CD4-positive, CD25-positive, alpha-beta regulatory T cell (primary cell): Measurements from ENCODE around the gene NR2F1-AS1. TPM values are rescaled to one million over a fixed set of nuclear protein-coding genes. Genes with fewer than 3 reads are reported as not detected.
"Not testable (repeated sequence)": the region's sequence is repeated elsewhere in the genome, so short reads cannot be mapped to it uniquely, and the experiment has no call there.

Source experiments
- ATAC-seq, 2 donors: fragments of 150-1000 bp; cut with Tn5 transposase; one replicate each; pipeline ENCODE4 v1.10.0; 2021; ENCODE audit warnings: low read depth in 2 of 2, moderate number of reproducible peaks in 2 of 2, moderate library complexity in 1 of 2
- DNase-seq, 3 donors: peaks; one replicate each; pipeline versions ENCODE4 v3.0.0 to v3.0.0-alpha.2; 2012 to 2022; ENCODE audit warnings: mixed read lengths in 1 of 3
- H3K27ac ChIP-seq: one replicate; pipeline ENCODE4 v1.7.0; 2013; ENCODE audit warnings: mild to moderate bottlenecking, low read length; ENCODE audit not compliant: insufficient read depth, poor library complexity, severe bottlenecking
- H3K27me3 ChIP-seq: one replicate; pipeline ENCODE4 v1.7.0; 2013; ENCODE audit warnings: low read length; ENCODE audit not compliant: control insufficient read depth, insufficient read depth
- H3K36me3 ChIP-seq: one replicate; pipeline ENCODE4 v1.7.0; 2013; ENCODE audit warnings: mild to moderate bottlenecking, low read length, moderate library complexity; ENCODE audit not compliant: control insufficient read depth, insufficient read depth
- H3K4me1 ChIP-seq: 2 replicates; pipeline ENCODE4 v1.7.0; 2013; ENCODE audit warnings: mild to moderate bottlenecking, low read length; ENCODE audit not compliant: insufficient read depth, control insufficient read depth, poor library complexity, severe bottlenecking
- H3K4me3 ChIP-seq: one replicate; pipeline ENCODE4 v1.7.0; 2013; ENCODE audit warnings: low read depth, mild to moderate bottlenecking, low read length, moderate library complexity
- H3K9me3 ChIP-seq, 2 experiments: 1 replicate in 1 of 2; 2 replicates in 1 of 2; pipeline ENCODE4 v1.7.0; 2013; ENCODE audit warnings: low read length in 2 of 2, mild to moderate bottlenecking in 1 of 2, moderate library complexity in 1 of 2; ENCODE audit not compliant: control insufficient read depth in 2 of 2
- H3K27ac Mint-ChIP-seq, 3 donors: one replicate each; pipeline ENCODE4 v1.8.0; 2020 to 2022; ENCODE audit warnings: mild to moderate bottlenecking in 3 of 3, mixed read lengths in 3 of 3, moderate library complexity in 2 of 3
- H3K27me3 Mint-ChIP-seq: one replicate; pipeline ENCODE4 v1.8.0; 2022; ENCODE audit warnings: mild to moderate bottlenecking, mixed read lengths
- H3K36me3 Mint-ChIP-seq: one replicate; pipeline ENCODE4 v1.8.0; 2020; ENCODE audit warnings: mixed read lengths
- H3K4me1 Mint-ChIP-seq, 4 donors: one replicate each; pipeline ENCODE4 v1.8.0; 2020 to 2022; ENCODE audit warnings: mixed read lengths in 4 of 4, mild to moderate bottlenecking in 1 of 4
- H3K4me3 Mint-ChIP-seq, 4 donors: one replicate each; pipeline ENCODE4 v1.8.0; 2020 to 2022; ENCODE audit warnings: mild to moderate bottlenecking in 4 of 4, mixed read lengths in 4 of 4, moderate library complexity in 3 of 4
- H3K9me3 Mint-ChIP-seq, 7 donors: one replicate each; pipeline ENCODE4 v1.8.0; 2020 to 2022; ENCODE audit warnings: mixed read lengths in 7 of 7, mild to moderate bottlenecking in 3 of 7, moderate library complexity in 2 of 7
- polyA plus RNA-seq, 4 donors: library from polyadenylated mRNA; unstranded; fragments of 300-500 nt; fragmentation: Illumina TruSeq; gene quantifications; one replicate each; pipeline ENCODE4 v1.2.3, GENCODE V29; 2021
- total RNA-seq: library from RNA; stranded (reverse); gene quantifications from one replicate; pipeline ENCODE4 v1.2.3, GENCODE V29; 2022

NR2F1-AS1 gene
- total and polyA plus RNA-seq, 5 donors from 2014 or later: not detected

GRCh38 chr5:93545872-93546271 lies 35.1 kb downstream of the NR2F1-AS1 start:
- H3K36me3 ChIP-seq: no peaks in the 10 kb centered on the region
- no peaks in the 10 kb centered on the region for H3K4me1 ChIP-seq
- Mint-ChIP-seq H3K4me3 (no peak overlapping the region), H3K27ac (no peak overlapping the region), H3K27me3 (peaks cover 22% of the 10 kb centered on the region), H3K4me1 (no peaks in the 10 kb centered on the region), H3K9me3 (peaks cover 0 to 4% (median 2%) of the 10 kb centered on the region in 7 donors), H3K36me3 (no peaks in the 10 kb centered on the region)
- DNase-seq (no peak), ATAC-seq (no peak)
- peaks cover 5% of the 10 kb centered on the region for H3K27me3 ChIP-seq
- H3K9me3 ChIP-seq: no peaks in the 10 kb centered on the region
- H3K4me3 ChIP-seq: no peak overlapping the region
- H3K27ac ChIP-seq: no peak overlapping the region

GRCh38 chr5:93532370-93532769 lies 48.6 kb downstream of the NR2F1-AS1 start:
- Histone ChIP-seq H3K4me1 (no peaks in the 10 kb centered on the region), H3K27me3 (no peaks in the 10 kb centered on the region), H3K27ac (no peak overlapping the region), H3K9me3 (no peaks in the 10 kb centered on the region), H3K36me3 (no peaks in the 10 kb centered on the region), H3K4me3 (no peak overlapping the region)
- no peak for DNase-seq
- no peak overlapping the region for H3K27ac Mint-ChIP-seq
- no peaks in the 10 kb centered on the region for H3K4me1 Mint-ChIP-seq
- H3K27me3 Mint-ChIP-seq: peaks cover 12% of the 10 kb centered on the region
- no peak overlapping the region for H3K4me3 Mint-ChIP-seq
- no peaks in the 10 kb centered on the region for H3K36me3 Mint-ChIP-seq
- no peak for ATAC-seq
- peaks cover 0 to 11% (median under 1%) of the 10 kb centered on the region in 7 donors for H3K9me3 Mint-ChIP-seq

- DNase-seq, H3K27ac Mint-ChIP-seq, H3K27me3 ChIP-seq, H3K27me3 Mint-ChIP-seq, ATAC-seq, H3K4me3 ChIP-seq, H3K36me3 ChIP-seq, H3K9me3 ChIP-seq, H3K4me3 Mint-ChIP-seq, H3K27ac ChIP-seq, H3K36me3 Mint-ChIP-seq, H3K4me1 Mint-ChIP-seq, H3K4me1 ChIP-seq: not testable (repeated sequence)
- peaks cover 3 to 27% (median 10%) of the 10 kb centered on the region in 7 donors for H3K9me3 Mint-ChIP-seq
Measured at GRCh38 chr5:93521815-93522214, 59.2 kb downstream of the NR2F1-AS1 start.

GRCh38 chr5:93519740-93520139 lies 61.3 kb downstream of the NR2F1-AS1 start:
- Histone ChIP-seq H3K36me3 (no peaks in the 10 kb centered on the region), H3K4me1 (no peaks in the 10 kb centered on the region), H3K9me3 (no peaks in the 10 kb centered on the region), H3K27ac (no peak overlapping the region), H3K27me3 (no peaks in the 10 kb centered on the region), H3K4me3 (no peak overlapping the region)
- no peak overlapping the region for H3K27ac Mint-ChIP-seq
- H3K4me1 Mint-ChIP-seq: no peaks in the 10 kb centered on the region
- H3K9me3 Mint-ChIP-seq: peaks cover 0 to 15% (median 6%) of the 10 kb centered on the region in 7 donors
- no peaks in the 10 kb centered on the region for H3K27me3 Mint-ChIP-seq
- ATAC-seq (no peak), DNase-seq (no peak)
- H3K4me3 Mint-ChIP-seq: no peak overlapping the region
- H3K36me3 Mint-ChIP-seq: no peaks in the 10 kb centered on the region

- H3K4me3 ChIP-seq: no peak overlapping the region
- Mint-ChIP-seq H3K4me1 (no peaks in the 10 kb centered on the region), H3K27me3 (no peaks in the 10 kb centered on the region), H3K4me3 (no peak overlapping the region), H3K9me3 (peaks cover 0 to 10% (median 5%) of the 10 kb centered on the region in 7 donors), H3K27ac (no peak overlapping the region), H3K36me3 (no peaks in the 10 kb centered on the region)
- H3K27ac ChIP-seq: no peak overlapping the region
- no peak for DNase-seq
- H3K4me1 ChIP-seq: no peaks in the 10 kb centered on the region
- H3K27me3 ChIP-seq: no peaks in the 10 kb centered on the region
- H3K9me3 ChIP-seq: no peaks in the 10 kb centered on the region
- H3K36me3 ChIP-seq: no peaks in the 10 kb centered on the region
- ATAC-seq: no peak
Measured at GRCh38 chr5:93517828-93518227, 63.2 kb downstream of the NR2F1-AS1 start.

- Mint-ChIP-seq H3K4me1 (no peaks in the 10 kb centered on the region), H3K27ac (no peak overlapping the region), H3K36me3 (no peaks in the 10 kb centered on the region), H3K27me3 (no peaks in the 10 kb centered on the region), H3K4me3 (no peak overlapping the region), H3K9me3 (peaks cover 0 to 2% (median 0%) of the 10 kb centered on the region in 7 donors)
- H3K27me3 ChIP-seq: no peaks in the 10 kb centered on the region
- ATAC-seq (no peak), DNase-seq (no peak)
- H3K36me3 ChIP-seq: no peaks in the 10 kb centered on the region
- H3K4me1 ChIP-seq: no peaks in the 10 kb centered on the region
- H3K4me3 ChIP-seq: no peak overlapping the region
- no peak overlapping the region for H3K27ac ChIP-seq
- H3K9me3 ChIP-seq: no peaks in the 10 kb centered on the region
Measured at GRCh38 chr5:93513298-93513697, 67.7 kb downstream of the NR2F1-AS1 start.

- H3K27ac Mint-ChIP-seq: no peak overlapping the region
- H3K4me1 Mint-ChIP-seq: no peaks in the 10 kb centered on the region
- no peaks in the 10 kb centered on the region for H3K9me3 ChIP-seq
- ATAC-seq (no peak), DNase-seq (no peak)
- no peak overlapping the region for H3K4me3 Mint-ChIP-seq
- H3K27ac ChIP-seq: no peak overlapping the region
- no peak overlapping the region for H3K4me3 ChIP-seq
- peaks cover 4% of the 10 kb centered on the region for H3K27me3 Mint-ChIP-seq
- no peaks in the 10 kb centered on the region for H3K4me1 ChIP-seq
- H3K27me3 ChIP-seq: no peaks in the 10 kb centered on the region
- no peaks in the 10 kb centered on the region for H3K36me3 ChIP-seq
- H3K36me3 Mint-ChIP-seq: no peaks in the 10 kb centered on the region
- peaks cover 0 to 2% (median 0%) of the 10 kb centered on the region in 7 donors for H3K9me3 Mint-ChIP-seq
Measured at GRCh38 chr5:93512799-93513198, 68.2 kb downstream of the NR2F1-AS1 start.

- DNase-seq: no peak
- Histone ChIP-seq H3K4me1 (no peaks in the 10 kb centered on the region), H3K4me3 (no peak overlapping the region), H3K36me3 (no peaks in the 10 kb centered on the region), H3K27ac (no peak overlapping the region), H3K9me3 (no peaks in the 10 kb centered on the region), H3K27me3 (no peaks in the 10 kb centered on the region)
- H3K27ac Mint-ChIP-seq: no peak overlapping the region
- peaks cover 4% of the 10 kb centered on the region for H3K27me3 Mint-ChIP-seq
- no peak overlapping the region for H3K4me3 Mint-ChIP-seq
- H3K4me1 Mint-ChIP-seq: no peaks in the 10 kb centered on the region
- H3K36me3 Mint-ChIP-seq: no peaks in the 10 kb centered on the region
- ATAC-seq: no peak
- H3K9me3 Mint-ChIP-seq: peaks cover 0 to 2% (median 0%) of the 10 kb centered on the region in 7 donors
Measured at GRCh38 chr5:93511445-93511844, 69.6 kb downstream of the NR2F1-AS1 start.
